Keratinocyte (primary cell): ENCODE measurements around the gene CST1.

Experiments
- CTCF ChIP-seq, 3 experiments: IDR thresholded peaks in 1 of 3; conservative IDR thresholded peaks in 1 of 3; optimal IDR thresholded peaks in 1 of 3; 2 replicates in 2 of 3; 3 replicates in 1 of 3; pipeline versions ENCODE3 to v1.5.1; 2011; ENCODE audit warnings: low read length in 3 of 3, mild to moderate bottlenecking in 3 of 3, moderate library complexity in 2 of 3, control low read depth in 1 of 3, inconsistent platforms in 1 of 3; ENCODE audit not compliant: insufficient read depth in 2 of 3; ENCODE audit errors: extremely low read depth in 1 of 3
- EZH2 ChIP-seq: IDR thresholded peaks from one replicate; pipeline ENCODE4 v1.6.1; 2012; ENCODE audit warnings: inconsistent platforms, mild to moderate bottlenecking, low read length, moderate library complexity

DNA sequence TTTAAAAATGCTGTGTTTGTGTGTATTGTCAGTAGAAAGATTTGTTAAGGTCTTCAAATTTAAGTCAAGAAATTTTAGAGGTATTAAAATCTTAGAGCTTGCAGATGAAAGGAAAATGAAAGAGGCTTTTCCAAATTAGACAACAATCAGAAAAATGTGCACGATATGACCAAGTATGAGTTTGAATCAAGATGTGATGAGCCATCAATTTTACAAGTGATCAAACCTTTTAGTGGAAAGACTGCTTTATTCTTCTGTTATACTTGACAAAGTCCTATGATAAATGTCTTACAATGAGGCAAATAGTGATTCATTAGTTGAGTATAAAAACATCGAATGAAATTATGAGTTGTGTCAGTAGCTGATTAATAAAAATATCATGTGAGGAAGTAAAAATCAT lies 19.6 kb upstream of the CST1 start:
- no peak for TF ChIP-seq CTCF (optimal IDR thresholded peaks at IDR 0.05 in 1 of 3, IDR thresholded peaks at IDR 0.05 in 1 of 3, conservative IDR thresholded peaks at IDR 0.05 in 1 of 3; ENCODE audit: extremely low read depth in 1 of 3, insufficient read depth in 2 of 3, low read length in 3 of 3)
- TF ChIP-seq EZH2: no peak
